ENCODE results near the gene TBXA2R. TPM values are rescaled to one million over a fixed set of nuclear protein-coding genes. Genes with fewer than 3 reads are reported as not detected.
"Not testable (repeated sequence)": the region's sequence is repeated elsewhere in the genome, so short reads cannot be mapped to it uniquely, and the experiment has no call there.

TBXA2R gene
- total RNA-seq, 1 donor from 2014 or later: 4.7 TPM

- intact Hi-C loops (cut with DNase I): no loop called here
- no peak for DNase-seq
- no peak overlapping the region for H3K4me3 ChIP-seq
- H3K4me1 ChIP-seq: no peaks in the 10 kb centered on the region
- H3K9me3 ChIP-seq: no peaks in the 10 kb centered on the region
- H3K27me3 ChIP-seq: no peaks in the 10 kb centered on the region
- ATAC-seq: no peak
- H3K36me3 ChIP-seq: peaks cover 66% of the 10 kb centered on the region
- no peak overlapping the region for H3K27ac ChIP-seq
- TF ChIP-seq CTCF (IDR thresholded peaks at IDR 0.05): no peak
Measured at GRCh38 chr19:3652422-3652821, 45.7 kb upstream of the TBXA2R start.

- no peak for TF ChIP-seq CTCF (IDR thresholded peaks at IDR 0.05)
- Histone ChIP-seq H3K36me3 (peaks cover 58% of the 10 kb centered on the region), H3K27me3 (no peaks in the 10 kb centered on the region), H3K27ac (no peak overlapping the region), H3K4me3 (no peak overlapping the region), H3K9me3 (no peaks in the 10 kb centered on the region), H3K4me1 (no peaks in the 10 kb centered on the region)
- no peak for ATAC-seq
- intact Hi-C loops (cut with DNase I): no loop called here
- no peak for DNase-seq
Measured at GRCh38 chr19:3651684-3652083, 45.0 kb upstream of the TBXA2R start.

- no peaks in the 10 kb centered on the region for H3K4me1 ChIP-seq
- DNase-seq: no peak
Measured at GRCh38 chr19:3649888-3650287, 43.2 kb upstream of the TBXA2R start.

GRCh38 chr19:3648037-3648905 lies 41.6 kb upstream of the TBXA2R start:
- no peak for DNase-seq
- no peaks in the 10 kb centered on the region for H3K9me3 ChIP-seq
- H3K27me3 ChIP-seq: no peaks in the 10 kb centered on the region
- no peak overlapping the region for H3K27ac ChIP-seq
- intact Hi-C loops (cut with DNase I): no loop called here
- peaks cover 53% of the 10 kb centered on the region for H3K36me3 ChIP-seq
- TF ChIP-seq CTCF (IDR thresholded peaks at IDR 0.05): no peak
- no peak for ATAC-seq
- H3K4me3 ChIP-seq: no peak overlapping the region
- H3K4me1 ChIP-seq: no peaks in the 10 kb centered on the region

More at GRCh38 chr19:3649888-3650287, 43.2 kb upstream of the TBXA2R start:
- intact Hi-C loops (cut with DNase I): no loop called here
- Histone ChIP-seq H3K36me3 (peaks cover 56% of the 10 kb centered on the region), H3K4me3 (no peak overlapping the region), H3K9me3 (no peaks in the 10 kb centered on the region), H3K27ac (no peak overlapping the region), H3K27me3 (no peaks in the 10 kb centered on the region)
- no peak for TF ChIP-seq CTCF (IDR thresholded peaks at IDR 0.05)
- no peak for ATAC-seq

DNA sequence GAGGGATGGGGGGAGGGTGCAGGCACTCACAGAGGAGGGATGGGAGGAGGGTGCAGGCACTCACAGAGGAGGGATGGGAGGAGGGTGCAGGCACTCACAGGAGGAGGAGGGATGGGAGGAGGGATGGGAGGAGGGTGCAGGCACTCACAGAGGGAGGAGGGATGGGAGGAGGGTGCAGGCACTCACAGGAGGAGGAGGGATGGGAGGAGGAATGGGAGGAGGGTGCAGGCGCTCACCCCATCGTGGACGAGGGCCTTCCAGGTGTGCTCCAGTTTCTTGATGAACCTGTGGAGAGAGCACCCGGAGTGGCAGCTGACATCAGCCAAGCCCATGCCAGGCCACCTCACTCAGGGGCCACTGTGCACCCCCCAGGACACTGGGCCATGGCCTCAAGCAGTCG lies 40.4 kb upstream of the TBXA2R start:
- H3K27me3 ChIP-seq; H3K4me1 ChIP-seq; H3K9me3 ChIP-seq; H3K27ac ChIP-seq; DNase-seq; ATAC-seq; intact Hi-C loops (cut with DNase I); H3K4me3 ChIP-seq: not testable (repeated sequence)
- H3K36me3 ChIP-seq: peaks cover 46% of the 10 kb centered on the region

DNA sequence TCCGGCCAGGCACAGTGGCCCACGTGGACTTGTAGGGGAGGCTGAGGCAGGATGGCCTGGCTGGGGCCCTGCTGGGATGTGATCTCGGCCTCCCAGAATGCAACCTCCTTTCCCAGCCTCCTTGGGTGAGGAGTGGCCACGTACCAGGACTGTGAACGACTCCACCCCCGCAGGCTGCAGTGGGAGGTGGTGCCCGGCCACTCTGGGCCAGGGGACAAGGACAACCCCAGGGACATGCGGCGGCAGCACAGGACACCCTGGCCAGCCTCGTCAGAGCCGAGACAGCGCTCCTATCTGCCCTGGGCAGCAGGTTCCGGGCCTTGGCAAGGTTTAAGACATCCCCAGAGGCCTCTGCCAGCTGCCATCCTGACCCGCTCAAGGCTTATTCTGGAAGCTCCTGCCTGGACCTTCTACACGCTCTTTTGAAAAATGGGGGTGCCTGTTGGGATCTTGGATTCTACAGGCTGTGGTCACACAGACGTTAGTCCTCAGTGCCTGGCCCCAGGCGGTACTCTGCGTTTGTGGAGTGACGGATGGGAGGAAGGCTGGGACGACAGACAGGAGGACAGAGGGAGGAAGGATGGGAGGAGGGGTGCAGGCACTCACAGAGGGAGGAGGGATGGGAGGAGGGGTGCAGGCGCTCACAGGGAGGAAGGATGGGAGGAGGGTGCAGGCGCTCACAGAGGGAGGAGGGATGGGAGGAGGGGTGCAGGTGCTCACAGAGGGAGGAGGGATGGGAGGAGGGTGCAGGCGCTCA lies 39.8 kb upstream of the TBXA2R start:
- H3K27me3 ChIP-seq: no peaks in the 10 kb centered on the region
- peaks cover 46% of the 10 kb centered on the region for H3K36me3 ChIP-seq
- DNase-seq (no peak), ATAC-seq (no peak)
- H3K9me3 ChIP-seq: no peaks in the 10 kb centered on the region
- H3K4me1 ChIP-seq: no peaks in the 10 kb centered on the region
- no peak for TF ChIP-seq CTCF (IDR thresholded peaks at IDR 0.05)
- H3K27ac ChIP-seq: no peak overlapping the region
- intact Hi-C loops (cut with DNase I): no loop called here
- no peak overlapping the region for H3K4me3 ChIP-seq

Measured in upper lobe of right lung (tissue), 1 donor.